Measurements from ENCODE around the gene ACSL6.
"Not testable (repeated sequence)": the region's sequence is repeated elsewhere in the genome, so short reads cannot be mapped to it uniquely, and the experiment has no call there.

ACSL6 gene

DNA sequence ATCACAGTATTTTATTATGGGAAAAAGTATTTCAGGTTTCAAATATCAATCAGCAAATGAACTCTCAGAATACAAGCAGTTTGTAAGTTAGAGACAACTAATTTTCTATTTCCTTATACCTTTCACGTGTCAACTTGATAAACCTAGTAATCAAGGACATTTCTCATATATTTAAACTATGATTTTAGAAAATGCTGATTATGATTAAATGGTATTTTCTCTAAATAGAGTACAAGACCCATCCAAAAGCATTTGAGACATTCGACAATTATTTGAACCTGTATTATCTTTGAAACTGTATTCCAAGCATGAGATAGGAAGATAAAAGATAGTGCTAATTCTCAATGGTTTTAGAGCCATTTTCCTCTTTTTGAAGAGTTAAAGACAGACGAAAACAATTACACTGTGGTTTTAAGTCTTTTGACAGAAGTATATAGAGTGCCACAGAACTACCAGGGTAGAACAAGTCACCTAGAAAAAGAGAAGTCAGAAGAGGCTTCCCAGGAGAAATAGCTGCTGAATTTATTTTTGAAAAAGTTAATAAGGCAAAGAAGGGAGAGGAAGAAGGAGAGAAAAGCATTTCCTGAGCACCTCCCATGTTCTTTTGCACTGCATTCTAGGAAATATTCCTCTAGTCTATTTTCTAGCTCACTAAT, 71.6 kb downstream of the ACSL6 start:
- DNase-seq: no peak

DNA sequence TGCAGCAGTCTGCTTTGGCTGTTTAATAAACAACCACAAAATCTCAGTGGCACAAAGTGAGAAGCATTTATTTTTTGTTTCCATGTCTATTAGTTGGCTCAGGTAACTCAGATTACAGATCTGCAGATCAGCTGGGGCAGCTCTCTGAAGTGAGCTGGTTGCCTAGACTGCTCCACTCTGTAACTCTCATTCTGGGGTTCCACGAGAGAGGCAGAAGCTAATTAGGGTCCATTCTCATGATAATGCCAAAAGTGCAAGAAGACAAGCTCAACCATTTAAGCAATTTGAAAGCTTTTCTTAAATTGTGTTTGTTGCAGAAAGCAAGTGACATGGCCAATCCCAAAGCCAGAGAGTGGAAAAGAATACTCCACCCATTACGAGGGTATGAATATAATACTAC, 79.2 kb downstream of the ACSL6 start:
- DNase-seq: no peak

DNA sequence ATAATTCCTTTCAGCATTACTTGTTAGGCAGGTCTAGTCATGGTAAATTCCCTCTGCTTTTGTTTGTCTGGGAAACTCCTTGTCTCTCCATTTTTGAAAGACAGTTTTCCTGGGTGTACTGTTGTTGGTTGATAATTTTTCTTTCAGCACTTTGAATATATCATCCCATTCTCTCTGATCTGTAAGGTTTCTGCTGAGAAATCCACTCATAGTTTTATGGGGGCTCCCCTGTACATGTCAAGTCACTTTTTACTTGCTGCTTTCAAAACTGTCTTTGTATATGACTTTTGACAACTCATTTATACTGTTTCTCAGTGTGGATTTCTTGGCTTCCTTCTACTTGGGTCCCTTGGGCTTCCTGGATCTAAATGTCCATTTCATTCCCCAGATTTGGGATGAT, 82.5 kb downstream of the ACSL6 start:
- no peak for DNase-seq

DNA sequence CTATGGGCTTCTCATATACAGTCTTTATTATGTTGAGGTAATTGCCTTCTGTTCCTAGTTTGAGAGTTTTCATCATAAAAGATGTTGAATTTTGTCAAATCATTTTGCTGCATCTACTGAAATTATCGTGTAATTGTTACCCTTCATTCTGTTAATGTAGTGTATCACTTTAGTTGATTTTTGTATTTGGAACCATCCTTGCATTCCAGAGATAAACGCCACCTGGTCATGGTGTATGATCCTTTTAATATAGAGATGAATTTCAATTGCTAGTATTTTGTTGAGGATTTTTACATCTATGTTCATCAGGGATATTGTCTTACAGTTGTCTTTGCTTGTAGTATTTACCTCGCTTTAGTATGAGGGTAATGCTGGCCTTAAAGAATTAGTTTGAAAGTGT, 85.3 kb downstream of the ACSL6 start:
- no peak for DNase-seq

DNA sequence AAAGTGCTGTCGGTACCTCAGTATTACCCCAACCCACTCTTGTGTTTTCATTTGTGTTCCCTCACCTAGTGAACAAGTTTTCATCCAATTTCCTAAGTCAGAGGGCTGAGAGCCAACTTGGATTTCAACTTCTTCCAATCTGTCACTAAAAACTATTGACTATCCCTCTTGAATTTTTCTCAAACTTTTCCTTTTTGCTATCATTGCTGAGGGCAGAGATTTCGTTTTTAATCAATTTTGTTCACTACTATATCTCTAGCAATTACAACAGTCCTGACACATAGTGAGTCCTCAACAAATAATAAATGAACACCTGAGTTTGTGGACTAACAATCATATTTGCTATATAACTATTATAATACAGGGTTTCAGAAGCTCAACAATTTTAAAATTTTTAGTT, 95.0 kb downstream of the ACSL6 start:
- no peak for DNase-seq

DNA sequence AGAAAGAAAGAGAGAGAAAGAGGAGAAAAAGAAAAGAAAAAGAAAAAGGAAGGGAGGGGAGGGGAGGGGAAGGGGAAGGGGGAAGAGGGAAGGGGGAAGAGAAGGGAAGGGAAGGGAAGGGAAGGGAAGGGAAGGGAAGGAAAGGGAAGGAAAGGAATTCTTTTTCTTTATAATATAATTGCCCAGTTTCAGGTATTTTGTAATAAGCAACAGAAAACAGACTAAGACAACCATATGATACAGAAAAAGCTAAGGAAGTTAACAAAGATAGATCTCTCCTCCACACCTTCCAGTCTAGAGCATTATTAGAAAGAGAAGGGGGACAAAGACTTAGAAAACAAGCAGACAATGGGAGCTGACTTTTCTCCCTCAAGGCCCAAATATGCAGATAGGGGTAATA, 97.0 kb downstream of the ACSL6 start:
- DNase-seq: no peak

DNA sequence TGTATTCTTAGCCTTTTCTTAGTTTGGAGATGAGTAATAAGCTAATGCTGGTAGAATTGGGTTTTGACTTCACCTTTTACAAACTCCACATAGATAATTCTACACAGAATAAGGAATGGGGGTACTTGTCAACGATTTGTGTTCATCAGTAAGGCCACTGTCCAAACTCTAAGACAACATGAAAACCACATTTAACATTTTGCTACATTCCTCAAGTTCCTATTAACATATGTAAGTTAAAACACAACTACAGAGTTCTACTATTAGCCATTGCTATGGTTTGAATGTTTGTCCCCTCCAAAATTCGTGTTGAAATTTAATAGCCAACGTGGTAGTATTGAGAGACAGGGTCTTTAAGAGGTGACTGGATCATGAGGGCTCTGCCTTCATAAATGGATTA, 97.9 kb downstream of the ACSL6 start:
- DNase-seq: no peak

DNA sequence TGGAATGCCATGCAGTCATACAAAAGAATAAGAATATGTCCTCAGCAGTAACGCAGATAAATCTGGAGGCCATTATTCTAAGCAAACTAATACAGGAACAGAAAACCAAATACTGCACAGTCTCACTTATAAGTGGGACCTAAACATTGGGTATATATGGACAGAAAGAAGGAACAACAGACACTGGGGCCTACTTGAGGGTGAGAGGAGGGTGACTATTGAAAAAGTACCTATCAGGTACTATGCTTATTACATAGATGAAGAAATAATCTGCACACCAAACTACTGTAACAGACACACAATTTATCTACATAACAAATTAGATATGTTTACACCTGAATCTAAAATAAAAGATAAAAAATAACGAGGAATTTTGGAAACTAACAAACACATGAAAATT, 104.8 kb downstream of the ACSL6 start:
- DNase-seq: no peak

DNA sequence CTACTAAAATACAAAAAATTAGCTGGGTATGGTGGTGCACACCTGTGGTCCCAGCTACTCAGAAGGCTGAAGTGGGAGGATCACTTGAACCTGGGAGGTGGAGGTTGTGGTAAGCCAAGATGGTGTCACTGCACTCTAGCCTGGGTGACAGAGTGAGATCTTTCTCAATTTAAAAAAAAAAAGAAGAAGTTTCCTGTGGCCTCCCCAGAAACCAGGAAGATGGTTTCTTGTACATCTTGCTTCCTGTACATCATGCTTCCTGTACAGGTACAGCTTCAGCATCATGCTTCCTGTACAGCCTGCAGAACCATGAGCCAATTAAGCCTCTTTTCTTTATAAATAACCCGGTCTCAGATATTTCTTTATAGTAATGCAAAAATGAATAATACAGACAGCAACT, 109.2 kb downstream of the ACSL6 start:
- DNase-seq: not testable (repeated sequence)
